Hematopoietic multipotent progenitor cell treated with erythropoietin and hydrocortisone succinate and interleukin-3 and kit ligand, for 6 days (in vitro differentiated cells): ENCODE measurements around the gene CEP72.

Experiments
- DNase-seq: peaks from one replicate; pipeline ENCODE4 v3.0.0-alpha.2; 2015

Gene CEP72

GRCh38 chr5:661891-662750 is 50.0 kb downstream of the CEP72 start:
- no peak for DNase-seq

DNA sequence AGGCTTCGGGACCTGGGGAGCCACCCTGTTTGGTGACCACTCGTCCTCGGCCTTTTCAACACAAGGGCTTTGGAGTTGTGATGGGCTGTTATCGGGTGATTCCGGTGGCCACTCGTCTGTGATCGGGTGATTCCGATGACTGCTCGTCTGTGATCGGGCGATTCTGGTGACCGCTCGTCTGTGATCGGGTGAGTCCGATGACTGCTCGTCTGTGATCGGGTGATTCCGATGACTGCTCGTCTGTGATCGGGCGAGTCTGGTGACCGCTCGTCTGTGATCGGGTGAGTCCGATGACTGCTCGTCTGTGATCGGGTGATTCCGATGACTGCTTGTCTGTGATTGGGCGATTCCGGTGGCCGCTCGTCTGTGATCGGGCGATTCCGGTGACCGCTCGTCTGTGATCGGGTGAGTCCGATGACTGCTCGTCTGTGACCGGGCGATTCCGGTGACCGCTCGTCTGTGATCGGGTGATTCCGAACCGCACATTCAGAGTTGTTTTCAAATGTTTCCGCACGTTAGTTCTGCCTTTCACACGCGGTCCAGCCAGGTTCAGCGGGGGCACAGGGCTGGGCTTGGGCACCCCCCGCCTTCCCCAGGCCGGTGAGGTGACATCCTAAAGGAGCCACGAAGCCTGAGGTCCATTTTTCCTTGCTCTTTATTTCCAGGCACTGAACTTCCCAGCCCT is 50.8 kb downstream of the CEP72 start:
- DNase-seq: no peak

DNA sequence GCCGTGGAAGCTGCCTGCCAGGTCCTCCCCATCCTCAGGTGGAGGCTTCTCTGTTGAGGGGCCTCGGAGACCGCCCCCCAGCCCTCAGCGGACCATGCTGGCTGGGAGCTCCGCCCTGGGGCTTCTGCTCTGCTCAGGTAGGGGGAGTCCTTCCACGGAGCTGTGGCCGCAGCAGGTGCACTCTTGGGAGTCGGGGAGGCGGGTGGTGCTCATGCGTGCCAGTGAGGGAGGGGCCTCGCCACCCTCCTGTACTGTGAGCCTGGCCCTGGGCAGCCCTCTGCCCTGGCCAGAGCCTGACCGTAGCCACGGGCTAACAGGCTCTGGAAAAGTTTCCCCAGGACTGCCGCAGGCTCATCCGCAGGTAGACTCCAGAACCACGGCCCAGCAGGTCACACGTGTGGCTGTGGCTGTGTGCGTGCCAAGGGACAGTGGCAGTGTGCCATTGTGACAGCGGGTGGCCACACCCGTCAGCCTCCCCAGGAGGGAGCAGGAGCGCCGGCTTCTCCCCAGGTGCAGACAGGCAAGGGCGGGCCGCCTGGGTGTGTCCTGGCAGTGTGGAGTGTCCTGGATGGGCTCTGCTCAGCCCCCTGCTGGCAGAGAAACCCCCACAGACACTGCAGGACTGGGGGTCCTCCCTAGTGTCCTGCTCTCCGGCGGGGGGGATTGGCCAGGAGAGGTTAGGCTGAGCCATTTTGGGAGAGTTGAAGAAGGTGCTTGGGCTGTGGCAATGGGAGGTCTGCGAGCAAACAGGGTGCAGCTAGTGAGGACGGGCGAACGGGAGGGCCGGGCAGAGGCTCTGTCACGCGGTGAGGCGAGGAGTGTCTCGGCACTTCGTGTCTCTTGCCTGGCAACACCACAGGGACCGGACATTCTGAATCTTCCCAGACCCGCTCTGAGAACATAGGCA is 51.5 kb downstream of the CEP72 start:
- DNase-seq: no peak

DNA sequence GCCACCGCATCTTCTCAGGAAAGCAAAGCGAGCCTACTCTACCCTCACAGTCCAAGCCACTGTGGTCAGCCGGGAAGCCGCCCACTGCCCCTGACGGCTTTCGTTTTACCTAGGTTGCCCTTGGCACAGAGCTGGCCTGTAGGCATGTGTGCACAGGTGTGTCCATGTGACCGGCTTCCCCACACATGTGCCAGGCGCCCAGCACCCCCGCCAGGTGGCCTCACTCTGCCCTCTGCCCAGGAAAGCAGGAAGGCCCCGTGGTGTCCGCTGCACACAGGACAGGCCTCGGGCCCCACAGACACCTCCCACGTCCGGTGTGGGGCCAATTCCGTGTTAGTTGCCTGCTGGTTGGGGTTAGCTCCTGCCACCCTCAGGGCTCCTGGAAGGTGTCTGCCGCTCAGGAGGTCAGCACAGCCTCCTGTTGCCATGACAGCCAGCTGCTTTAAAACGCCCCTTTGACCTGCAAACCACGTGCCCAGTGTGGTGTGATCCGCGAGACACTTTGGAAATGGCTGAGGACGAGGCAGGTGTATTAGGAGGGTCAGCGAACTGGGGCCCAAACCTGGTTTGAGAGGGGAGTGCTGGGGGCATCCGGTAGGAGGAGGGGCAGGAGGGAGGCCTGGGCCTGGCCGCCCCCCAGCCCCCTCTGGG is 52.3 kb downstream of the CEP72 start:
- DNase-seq: no peak

DNA sequence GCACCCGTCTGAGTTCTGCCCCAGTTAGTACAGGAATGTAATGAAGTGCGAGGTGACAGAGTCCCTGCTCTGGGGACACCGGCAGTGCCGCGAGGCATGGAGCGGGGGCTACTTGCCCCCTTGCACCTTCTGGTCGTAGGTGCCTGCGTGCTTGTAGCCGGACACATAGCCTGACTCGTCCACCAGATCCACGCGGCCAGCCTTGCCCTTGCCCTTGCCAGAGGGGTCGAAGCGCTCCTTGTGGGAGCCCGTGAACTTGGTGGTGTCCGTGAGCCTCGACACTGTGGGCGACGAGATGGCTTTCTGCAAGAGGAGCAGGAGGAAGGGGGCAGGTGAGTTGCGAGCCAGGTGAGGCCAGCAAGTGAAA is 52.8 kb downstream of the CEP72 start:
- DNase-seq: no peak

DNA sequence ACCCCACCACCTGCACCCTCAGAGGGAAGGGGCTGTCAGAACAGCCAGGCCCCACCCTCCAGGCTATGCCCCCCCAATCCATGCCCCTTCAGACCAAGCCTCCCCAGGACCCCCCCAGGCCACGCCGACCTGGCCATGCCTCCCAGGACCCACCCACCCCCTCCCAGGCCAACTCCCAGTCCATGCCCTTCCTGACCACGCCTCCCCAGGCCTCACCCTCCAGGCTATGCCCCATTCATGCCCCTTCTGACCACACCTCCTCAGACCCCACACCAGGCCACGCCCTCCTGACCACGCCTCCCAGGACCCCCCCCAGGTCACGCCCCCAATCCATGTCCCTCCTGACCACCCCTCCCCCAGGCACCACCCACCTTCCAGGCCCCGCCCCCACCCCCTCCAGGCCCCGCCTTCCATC is 53.4 kb downstream of the CEP72 start:
- DNase-seq: peak; percentile 34

GRCh38 chr5:665956-666711 is 54.0 kb downstream of the CEP72 start:
- no peak for DNase-seq

GRCh38 chr5:666816-667498 is 54.8 kb downstream of the CEP72 start:
- DNase-seq: no peak

GRCh38 chr5:668283-668995 is 56.3 kb downstream of the CEP72 start:
- no peak for DNase-seq

DNA sequence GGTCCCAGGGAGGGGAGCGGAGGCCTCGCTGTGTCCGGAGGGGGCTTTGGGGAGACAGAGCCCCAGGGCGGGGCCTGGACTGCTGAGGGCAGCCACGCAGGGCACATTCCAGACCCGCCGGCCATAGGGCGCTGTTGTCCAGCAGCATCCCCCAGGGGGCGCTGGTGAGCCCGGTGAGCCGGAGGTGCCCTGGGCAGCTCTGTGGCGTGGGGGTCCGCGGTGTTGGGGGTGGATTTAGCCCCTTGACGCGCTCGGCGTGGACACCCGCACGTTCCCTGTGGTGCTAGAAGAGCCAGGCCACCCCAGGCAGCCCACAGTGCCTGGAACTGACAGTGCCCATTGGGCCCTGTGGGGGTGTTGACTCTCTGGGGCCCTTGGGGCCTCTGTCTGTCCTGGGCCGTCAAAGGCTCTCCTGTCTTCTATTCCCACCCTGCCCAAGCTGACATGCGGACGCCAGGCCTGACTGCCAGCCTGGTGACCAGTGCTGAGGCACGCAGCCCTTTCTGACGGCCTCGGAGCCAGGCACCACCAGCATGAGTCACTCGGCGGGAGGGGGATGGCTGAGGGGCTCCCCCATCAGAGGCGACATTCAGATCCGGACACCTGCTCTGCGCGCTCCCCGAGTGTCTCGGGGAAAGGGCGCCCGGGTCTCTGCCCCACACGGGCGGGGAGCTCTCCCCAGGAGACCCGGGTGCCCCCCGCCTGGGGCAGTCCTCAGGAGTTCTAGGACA is 57.1 kb downstream of the CEP72 start:
- DNase-seq: no peak

GRCh38 chr5:669842-670395 is 57.8 kb downstream of the CEP72 start:
- DNase-seq: no peak

DNA sequence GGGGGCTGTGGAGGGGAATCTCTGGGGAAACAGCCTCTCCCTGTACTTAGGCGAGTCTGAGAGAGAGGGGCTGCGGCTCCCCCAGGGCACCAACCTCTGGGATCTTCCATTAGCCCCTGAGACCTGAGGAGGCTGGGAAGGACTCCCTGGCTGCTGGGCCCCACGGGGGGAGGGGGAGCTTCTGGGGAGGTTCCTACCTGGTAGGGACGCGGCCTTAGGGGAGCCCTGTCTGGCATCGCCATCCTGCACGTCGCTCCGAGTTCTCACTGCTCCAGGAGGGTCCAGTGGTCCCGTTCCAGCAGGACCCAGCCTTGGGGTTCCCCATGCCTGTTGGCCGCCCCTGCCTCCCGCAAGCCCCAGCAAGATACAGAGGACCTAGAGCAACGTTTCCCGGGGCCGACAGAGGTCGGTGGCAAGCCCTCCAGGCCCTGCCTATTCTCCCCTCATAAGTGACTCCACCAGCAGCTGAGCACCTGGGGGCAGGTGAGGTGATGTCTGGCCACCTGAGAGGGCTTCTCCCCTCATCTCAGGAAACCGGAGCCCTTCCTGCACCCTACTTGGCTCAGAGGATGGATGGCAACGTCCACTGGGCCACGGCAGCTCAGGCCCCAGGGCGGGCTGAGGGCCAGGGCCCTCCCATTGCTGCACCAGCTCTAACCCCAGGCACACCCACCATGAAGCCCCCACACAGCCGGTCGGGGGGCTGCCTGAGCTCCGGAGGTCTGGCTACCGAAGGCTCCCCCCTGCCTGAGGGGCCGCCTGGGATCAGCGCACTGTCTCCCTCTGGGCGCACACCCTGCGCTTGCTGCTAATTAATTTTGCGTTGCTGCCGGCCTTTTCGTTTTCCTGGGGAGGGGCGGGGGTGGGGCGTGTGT is 58.5 kb downstream of the CEP72 start:
- DNase-seq: no peak

GRCh38 chr5:671459-672328 is 59.6 kb downstream of the CEP72 start:
- DNase-seq: peak; percentile 83

GRCh38 chr5:672329-673160 is 60.4 kb downstream of the CEP72 start:
- DNase-seq: peak; percentile 65

- no peak for DNase-seq
Observed at GRCh38 chr5:673161-673830, 61.2 kb downstream of the CEP72 start.
